EH (cell line): ENCODE results near the gene SIAH2.

Experiments
- DNase-seq: peaks from one replicate; pipeline ENCODE4 v3.0.0-alpha.2; 2015; ENCODE audit warnings: low read depth

Gene SIAH2

DNA sequence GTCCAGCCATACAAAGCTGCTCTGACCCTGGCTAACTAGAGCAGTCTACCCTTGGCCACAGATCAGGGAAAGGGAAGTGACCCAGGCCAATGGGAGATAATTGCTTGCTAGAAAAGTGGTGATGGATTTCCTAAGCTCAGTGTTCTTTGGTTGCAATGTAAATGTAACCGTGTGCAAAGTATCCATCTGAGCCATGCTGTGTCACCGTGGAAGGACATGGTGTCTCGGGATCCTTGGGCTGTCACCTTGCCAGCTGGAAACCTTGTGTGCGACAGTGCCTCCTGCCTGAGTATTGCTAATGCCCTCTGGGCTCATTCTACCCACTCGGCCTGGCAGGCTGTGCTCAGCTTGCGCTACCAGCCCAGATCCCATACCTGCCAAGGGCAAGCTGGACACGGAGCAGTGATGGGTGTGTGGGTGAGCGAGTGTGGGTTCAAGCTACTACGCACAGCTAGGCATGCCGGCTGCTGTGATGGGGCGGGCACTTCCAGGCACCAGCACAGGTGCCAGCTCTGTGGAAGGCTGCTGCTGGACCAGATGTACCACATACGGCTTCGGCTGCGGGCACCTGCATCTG is 10.7 kb upstream of the SIAH2 start:
- DNase-seq: no peak

DNA sequence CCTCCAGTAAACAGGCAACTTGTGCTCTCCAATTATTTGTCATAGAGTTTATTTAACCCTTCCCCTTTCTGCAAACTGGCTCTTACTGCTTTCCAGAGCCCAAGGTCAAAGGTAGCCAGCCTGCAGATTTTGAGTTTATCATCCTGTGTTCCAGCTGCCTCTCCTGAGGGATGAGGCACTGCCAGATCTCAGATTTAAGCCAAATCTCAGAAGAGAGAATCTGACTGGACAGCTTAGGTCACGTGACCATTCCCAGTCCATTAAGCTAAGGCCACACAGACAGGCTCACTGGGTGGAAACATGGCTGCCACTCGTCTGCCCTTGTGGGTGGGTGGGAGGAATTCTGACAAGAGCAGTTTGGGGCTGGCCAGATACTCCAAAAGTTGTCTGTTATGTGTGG is 8.6 kb upstream of the SIAH2 start:
- DNase-seq: no peak

DNA sequence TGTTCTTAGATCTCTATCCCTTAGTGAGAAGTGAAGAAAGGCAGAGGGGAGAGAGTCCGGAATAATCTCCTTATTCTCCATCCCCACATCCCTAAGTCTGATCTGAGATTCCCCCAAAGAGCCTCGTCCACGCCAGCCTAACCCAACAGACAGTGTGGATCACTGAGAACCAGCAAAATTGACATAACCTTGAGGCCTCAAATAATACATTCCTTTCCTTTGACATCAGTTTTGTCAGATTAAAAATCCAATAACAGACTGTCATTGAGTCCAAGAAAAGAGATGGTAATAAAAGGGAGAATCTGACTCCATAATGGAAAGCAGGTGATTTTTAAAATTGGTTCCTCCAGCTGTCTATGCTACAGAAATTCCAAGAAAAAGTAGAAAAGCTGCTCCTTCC is 7.7 kb upstream of the SIAH2 start:
- DNase-seq: peak; percentile 35

DNA sequence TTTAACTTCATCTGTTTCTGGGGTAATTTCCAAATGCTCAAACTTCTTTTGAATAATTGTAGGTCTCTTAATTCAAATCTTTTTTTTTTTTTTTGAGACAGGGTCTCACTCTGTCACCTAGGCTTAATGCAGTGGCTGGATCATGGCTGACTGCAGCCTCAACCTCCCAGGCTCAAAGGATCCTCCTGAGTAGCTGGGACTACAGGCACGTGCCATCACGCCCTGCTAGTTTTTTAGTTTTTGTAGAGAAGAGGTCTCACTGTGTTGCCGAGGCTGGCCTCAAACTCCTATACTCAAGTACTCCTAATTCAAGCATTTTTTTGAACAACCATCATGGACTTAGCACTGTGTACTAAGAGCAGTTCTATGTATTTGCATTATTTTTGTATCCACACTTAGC is 3.8 kb upstream of the SIAH2 start:
- DNase-seq: no peak

DNA sequence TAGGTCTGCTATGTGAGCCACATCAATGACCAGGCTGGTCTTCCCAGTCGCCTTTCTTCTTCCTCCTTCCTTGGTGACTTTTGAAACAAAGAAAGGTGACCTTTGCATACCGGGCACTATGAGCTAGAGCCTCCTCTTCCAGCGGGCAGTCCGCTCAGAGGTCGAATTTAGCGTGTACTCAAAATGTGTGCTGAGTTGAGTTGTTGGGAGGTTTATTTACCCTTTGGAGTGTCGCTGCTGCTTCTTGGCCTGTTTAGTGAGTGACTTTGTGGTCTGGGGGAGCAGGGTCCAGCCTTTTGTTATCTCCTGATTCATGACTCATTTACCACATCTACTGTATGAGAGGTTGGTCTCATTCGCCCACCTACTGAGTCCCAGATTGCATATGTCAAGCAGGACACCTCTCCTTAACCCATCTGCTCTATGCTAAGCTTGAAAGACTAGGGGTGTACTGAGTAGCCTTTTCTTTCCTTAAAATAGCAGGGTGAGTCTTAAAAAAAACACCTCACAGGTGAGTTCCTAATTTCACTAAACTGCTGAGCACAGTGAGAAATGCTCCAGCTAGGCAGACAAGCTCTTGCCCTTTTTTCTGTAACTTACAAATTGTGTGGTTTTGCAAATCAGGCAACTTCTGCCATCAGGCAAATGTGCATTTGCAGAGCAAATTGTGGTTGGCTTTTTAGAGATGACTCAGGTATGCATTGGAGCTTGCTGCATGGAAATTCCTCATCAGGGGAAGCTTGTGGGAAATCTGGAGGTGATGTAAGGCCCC is 3.2 kb upstream of the SIAH2 start:
- DNase-seq: peak; percentile 62

DNA sequence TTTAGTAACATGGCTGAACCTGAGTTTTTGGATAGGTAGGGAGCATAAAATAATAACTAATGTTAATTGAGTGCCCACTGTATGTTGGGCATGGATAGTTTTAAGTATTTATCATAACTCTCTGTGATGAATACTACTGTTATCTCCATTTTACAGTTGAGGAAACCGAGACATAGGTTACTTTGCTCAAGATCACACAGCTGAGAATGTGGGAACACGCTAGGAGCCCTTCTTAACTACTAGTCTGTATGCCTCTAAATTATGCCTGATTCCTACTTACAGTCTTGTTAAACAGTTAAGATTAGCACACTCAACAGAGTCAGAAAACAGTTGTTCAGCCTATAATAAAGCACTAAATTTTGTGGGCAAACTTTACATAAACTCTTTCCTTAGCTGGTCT is 2.0 kb upstream of the SIAH2 start:
- DNase-seq: no peak

DNA sequence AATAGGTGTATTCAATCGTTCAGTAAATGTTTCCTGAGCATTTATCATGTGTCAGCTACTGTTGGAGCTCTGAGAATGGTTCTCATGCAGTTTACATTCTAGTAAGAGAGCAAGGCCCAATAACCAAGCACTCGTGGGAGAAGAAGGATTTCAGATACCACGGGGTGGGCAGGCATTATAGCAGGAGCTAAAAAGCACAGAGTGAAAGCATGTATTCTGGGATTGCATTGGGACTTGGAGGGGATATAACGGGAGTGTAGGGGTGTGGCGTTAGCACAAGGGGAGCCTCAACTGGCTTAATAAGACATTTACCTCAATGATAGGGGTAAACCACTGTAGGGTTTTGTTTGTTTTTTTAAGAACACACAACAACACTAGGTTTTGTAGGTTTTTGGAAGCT is 1.6 kb upstream of the SIAH2 start:
- no peak for DNase-seq

DNA sequence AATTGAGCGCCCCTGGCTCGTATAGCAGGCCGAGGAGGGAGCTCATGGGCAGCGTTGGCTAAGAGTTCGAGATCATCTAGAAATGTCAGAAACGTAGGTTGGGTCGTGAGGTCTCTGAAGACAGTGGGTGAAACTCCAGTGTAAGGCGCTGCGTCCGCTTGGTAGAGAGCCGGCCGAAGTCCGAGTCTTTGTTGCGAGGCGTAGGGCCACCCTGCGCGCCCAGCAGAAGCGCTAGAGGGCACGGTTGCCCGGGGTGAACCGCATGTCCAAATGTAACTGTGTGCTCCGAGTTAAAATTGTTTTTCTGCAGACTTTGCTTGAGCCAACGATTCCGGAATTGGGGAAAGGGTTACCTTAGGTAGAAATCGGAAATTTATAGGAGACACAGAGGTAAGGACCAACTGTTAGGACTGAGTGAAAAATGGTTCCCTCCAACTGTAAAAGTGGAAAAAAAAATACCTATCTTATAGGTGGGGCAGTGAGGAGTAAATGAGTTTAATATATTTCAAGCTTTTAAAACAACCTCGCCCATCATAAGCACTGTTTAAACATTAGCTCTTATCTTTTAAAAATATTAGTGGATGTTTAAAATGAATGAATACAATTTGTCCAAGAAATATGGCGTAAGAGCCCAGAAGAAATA is 993 bp upstream of the SIAH2 start:
- peak; percentile 72 for DNase-seq

DNA sequence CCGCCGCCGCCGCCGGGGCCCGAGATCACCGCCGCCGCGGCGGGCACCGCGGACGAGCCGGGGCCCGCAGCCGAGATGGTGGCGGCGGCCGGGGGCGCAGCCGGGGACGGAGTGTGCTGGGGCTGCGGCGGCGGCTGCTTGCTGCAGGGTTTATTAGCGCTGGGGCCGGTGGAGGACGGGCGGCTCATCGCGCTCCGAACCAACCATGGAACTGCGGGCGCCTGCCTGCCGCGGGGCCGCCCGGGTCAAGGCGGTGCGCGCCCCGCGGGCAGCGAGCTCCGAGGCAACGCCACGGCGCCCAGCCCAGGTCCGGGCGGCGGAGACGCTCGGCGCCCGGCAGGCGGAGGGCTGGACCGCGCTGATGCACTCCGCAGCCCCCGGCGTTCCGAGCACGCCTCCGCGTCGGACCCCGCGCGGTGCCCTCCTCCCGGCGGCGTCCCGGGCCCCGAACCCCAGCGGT is 277 bp downstream of the SIAH2 start:
- DNase-seq: no peak

DNA sequence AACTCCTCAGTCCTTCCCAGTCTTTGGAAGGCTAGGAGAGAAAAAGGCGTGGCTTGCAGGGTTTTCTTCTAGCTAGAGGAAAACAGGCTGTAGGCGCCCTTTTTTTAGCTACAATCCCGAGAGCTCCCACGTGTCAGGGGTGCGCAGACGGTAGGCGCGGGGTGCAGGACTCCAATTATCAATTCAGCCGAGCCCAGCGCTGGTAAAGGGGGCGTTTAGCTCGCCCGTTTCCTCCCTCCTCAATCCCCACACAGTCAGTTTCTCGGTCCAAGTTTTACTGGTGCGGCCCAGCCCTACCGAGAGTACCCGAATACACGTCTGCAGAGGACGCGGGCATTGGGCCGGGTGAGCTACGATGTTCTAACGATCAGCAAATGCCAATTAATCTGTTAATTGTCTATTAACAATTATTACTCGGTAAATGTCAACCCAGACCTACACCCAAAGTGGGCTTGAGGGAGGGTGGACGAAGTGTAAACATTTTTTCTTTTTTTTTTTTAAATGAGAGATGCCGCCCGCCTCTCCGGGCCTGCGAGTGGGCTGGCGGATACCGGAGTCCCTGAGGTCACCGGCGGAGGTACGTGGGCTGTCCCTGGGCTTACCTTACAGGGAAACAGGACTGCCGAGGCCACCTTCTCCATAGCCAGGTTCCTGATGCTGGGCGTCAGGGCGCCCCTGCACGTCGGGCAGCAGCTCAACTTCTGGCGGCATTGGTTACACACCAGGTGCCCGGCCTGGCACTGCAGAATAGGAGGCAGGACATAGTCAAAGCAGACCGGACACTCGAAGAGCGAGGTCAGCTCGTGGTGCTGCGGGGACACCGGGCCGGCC is 923 bp downstream of the SIAH2 start:
- DNase-seq: peak; percentile 70

DNA sequence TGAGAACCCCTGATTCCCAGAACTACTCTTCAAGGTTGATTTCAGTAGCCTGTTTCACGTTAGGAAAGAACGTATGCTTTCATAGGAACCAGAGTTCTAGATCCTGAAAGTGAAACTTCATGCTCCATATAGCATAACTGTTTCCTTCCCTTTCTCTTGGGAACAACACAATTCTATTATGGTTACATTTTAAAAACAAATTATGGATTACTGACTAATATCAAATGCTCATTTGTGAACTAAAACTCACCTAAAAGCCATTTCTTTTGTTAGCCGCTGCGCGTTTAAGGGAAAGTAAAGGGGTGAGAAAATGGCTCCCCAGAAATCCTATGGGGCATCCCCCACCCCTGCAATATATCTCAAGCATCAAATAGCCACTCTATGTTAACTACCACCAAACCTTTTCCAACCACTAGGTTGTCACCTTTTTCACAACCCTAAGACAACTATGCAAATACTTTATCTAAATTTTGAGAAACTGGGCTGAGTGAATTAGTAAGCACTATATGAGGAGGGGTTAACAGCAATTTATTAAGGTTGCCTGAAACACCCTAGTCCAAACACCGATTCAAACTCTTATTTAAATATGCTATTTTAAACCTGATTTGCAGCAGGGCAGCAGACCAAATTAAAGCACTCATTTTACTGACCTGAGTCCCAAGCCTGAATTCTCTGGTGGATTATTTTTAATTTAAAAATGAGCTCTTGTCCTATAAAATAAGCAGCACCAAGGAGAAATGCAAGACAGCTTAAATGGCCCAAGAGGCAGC is 2.4 kb downstream of the SIAH2 start:
- DNase-seq: no peak

DNA sequence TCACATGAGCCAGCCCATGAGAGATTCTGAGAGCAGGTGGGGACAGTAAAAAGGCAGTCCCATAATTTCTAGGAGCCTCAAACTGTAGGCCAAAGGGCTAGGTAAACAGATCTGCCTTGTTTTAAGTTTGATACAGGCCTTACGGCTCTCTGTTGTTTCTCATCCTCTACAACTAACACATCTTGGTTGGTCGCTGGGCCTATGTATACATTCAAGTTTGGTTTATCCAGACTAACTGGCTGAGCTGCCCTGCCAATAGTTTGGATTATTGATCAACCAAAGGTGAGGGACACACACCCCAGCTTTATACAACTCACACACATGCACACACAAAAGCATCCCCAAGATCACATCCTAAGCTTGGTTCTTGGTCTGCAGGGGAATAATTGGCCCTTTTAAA is 3.0 kb downstream of the SIAH2 start:
- no peak for DNase-seq

DNA sequence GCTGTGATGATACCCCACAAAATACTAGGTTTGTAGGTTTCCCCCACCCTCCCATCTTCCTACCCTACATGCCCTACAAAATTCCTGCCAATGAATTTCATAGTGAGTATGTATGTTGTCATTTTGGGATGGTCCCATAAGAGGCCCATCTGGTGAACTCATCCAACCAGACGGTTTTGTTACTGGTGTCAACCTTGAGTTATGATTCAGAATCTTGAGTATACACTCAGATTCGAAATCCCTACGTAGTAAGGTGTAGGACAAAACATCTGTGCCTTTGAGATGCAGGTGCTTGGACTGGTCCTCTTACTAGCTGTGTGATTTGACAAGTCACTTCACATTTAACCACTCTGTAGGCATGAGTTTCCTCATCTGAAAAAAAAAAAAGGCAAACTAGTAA is 3.6 kb downstream of the SIAH2 start:
- no peak for DNase-seq

DNA sequence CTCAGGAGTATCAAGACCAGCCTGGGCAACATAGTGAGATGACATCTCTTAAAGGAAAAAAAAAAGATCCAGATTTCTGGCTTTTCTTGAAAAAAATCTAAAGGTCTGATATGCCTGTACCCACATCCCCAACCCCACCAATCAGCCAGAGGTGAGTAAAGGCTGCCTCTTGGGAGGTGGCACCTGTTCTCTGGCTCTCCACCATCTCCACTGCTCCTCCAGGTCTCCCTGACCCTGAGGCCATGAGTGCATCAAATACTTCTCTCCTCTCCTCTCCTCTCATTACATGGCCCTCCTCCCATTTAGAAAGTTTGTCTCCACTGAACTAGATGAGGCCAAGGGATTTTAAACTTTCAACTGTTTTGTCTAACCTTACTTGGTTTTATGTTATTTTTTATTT is 5.2 kb downstream of the SIAH2 start:
- DNase-seq: no peak

DNA sequence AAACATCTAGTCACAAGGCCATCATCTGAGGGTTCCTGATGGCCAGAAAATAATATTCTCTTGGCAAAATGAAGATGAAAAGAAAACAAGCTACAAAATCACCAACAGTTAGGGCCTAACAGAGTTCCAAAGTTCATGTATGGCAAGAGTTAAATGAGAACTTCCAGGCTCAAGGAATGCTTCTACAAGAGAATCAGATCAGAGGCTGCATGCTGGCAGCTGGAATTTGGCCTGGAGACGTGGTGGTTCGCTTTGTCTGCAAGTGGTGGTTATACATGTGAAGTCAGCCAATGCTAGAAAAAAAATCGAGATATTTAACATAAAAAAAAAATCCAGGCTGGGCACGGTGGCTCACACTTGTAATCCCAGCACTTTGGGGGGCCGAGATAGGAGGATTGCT is 5.6 kb downstream of the SIAH2 start:
- DNase-seq: no peak

DNA sequence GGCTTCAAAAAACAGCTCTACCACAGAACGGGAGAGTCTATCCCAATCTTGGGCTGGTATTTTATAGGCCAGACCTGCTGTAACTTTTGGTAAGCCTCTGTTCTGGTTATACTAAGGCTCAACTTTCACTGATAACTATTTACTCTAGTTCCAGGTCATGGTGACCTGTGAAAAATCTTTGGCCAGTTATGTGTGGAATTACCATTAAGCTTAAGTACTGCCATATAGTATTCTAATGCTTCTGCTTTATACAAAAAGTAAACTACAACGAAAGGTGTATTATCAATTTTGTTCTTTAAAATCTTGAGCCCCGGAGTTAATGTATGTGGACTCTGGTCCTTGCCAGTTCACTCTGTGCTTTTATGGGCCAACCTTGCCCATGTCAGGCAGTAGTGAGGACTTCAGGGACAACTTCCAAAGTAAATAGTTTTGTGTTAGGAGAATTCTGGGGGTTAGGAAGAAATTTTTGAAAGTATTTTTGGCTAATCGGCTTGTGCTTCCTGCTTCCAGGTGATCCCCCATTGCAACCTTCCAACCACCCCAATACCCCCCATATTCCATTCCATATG is 6.4 kb downstream of the SIAH2 start:
- no peak for DNase-seq

DNA sequence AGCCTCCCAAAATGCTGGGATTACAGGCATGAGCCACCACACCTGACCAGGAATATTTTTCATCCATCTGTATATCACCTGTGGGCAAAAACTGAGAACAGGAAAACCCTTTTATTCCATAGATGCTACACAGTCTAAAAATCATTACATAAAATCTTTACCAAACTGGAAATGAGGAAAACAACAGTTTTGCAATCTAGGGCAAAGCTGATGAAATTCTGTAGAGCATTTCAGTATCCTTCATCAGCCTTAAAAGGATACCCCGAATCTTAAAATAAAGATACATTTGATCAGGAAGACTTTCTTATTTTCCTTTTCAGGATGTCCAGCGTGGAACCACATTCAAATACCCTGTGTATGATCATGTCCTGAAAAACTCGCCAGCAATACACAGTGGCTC is 7.1 kb downstream of the SIAH2 start:
- no peak for DNase-seq

DNA sequence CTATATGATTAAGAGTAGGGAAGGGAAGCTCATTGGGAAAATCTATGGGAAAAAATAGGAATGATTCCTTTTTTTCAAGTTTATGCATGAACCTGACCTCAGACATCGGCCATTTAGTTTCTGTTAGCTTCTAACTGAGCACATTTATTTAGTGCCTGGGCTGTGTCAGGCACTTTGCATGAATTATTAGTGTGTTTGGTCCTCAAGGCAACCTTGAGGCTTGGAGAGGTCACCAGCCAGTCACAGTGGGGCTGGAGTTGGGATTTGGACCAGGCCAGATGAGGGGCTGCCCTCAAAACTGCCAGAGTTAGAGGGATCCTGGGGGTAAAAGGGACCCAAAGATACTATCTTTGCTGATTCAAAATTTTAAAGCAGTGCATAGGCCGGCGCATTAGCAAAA is 8.1 kb downstream of the SIAH2 start:
- no peak for DNase-seq

DNA sequence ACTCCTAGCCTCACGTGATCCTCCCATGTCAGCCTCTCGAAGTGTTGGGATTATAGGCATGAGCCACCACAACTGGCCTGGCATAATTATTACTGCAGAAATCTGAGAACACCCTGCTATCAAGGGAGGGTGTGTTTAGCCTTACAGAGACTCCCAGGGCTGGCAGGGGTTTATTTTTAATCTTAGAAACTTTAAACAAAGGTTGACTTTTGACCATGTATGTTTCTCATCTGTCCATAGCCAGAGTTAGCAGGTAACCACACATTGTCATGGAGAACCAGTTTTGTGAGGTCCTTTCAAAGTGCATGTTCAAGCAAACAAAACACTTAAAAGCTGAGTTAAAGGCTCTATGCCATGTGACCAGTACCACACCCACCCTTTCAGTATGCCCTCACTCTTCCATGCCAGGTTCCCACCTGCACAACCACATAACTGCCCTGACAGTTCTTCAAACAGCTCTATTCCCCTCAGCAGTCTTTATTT is 11.1 kb downstream of the SIAH2 start:
- no peak for DNase-seq

DNA sequence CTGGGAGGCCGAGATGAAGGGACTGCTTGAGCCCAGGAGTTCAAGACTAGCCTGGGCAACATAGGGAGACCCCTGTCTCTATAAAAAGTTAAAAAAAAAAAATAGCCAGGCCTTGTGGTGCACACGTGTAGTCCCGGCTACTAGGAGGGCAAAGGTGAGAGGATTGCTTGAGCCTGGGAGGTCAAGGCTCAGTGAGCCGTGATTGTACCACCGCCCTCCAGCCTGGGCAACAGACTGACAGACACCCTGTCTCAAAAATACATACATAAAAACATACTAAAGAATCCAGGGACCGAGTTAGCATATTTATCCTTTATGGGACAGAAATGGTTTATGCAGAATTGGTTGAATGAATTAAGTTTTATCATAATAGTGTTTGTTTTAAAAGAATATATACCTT is 13.7 kb downstream of the SIAH2 start:
- DNase-seq: no peak

DNA sequence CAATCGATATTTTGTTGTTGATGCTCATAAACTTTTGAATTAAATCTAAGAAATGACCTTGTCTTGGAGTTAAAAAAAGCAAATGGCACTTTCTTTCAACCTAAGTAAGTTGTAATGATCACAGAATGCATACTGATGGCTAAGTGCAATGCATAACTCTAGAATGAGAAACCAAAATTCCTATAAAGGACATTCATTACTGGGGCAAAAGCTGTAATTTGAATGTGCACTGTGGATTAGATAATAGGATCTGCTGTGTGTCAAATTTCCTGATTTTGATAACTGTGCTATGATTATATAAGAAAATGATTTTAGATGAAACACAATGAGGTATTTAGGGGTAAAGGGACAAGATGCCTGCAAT is 14.3 kb downstream of the SIAH2 start:
- DNase-seq: peak; percentile 48
